ENCODE results near the gene MYO5B. TPM values are rescaled to one million over a fixed set of nuclear protein-coding genes. Genes with fewer than 3 reads are reported as not detected.
"Not testable (repeated sequence)": the region's sequence is repeated elsewhere in the genome, so short reads cannot be mapped to it uniquely, and the experiment has no call there.

Gene MYO5B
- total RNA-seq, 2 donors from 2014 or later: 106 to 132 TPM

- no peak for DNase-seq
- Histone ChIP-seq H3K36me3 (peaks cover 14% of the 10 kb centered on the region), H3K9me3 (no peaks in the 10 kb centered on the region), H3K27me3 (no peaks in the 10 kb centered on the region), H3K4me1 (no peaks in the 10 kb centered on the region), H3K27ac (no peak overlapping the region), H3K4me3 (no peak overlapping the region), H3K9ac (ENCODE audit: low read depth in 2 of 2, low read length in 2 of 2) (no peak overlapping the region)
- intact Hi-C loops (cut with DNase I): no loop called here
- TF ChIP-seq CTCF (IDR thresholded peaks at IDR 0.05): no peak
Observed at GRCh38 chr18:49838381-49838780, 356.6 kb downstream of the MYO5B start.

- no peak for TF ChIP-seq CTCF (IDR thresholded peaks at IDR 0.05)
- H3K27me3 ChIP-seq: no peaks in the 10 kb centered on the region
- DNase-seq: no peak
- no peaks in the 10 kb centered on the region for H3K9me3 ChIP-seq
- intact Hi-C loops (cut with DNase I): no loop called here
- no peak overlapping the region for H3K4me3 ChIP-seq
- no peak overlapping the region for H3K27ac ChIP-seq
- H3K9ac ChIP-seq (ENCODE audit: low read depth in 2 of 2, low read length in 2 of 2): no peak overlapping the region
- peaks cover 14% of the 10 kb centered on the region for H3K36me3 ChIP-seq
- no peaks in the 10 kb centered on the region for H3K4me1 ChIP-seq
Observed at GRCh38 chr18:49837889-49838288, 357.1 kb downstream of the MYO5B start.

GRCh38 chr18:49837316-49837835 is 357.6 kb downstream of the MYO5B start:
- H3K4me1 ChIP-seq; H3K4me3 ChIP-seq; H3K9me3 ChIP-seq; intact Hi-C loops (cut with DNase I); DNase-seq; H3K27ac ChIP-seq; H3K9ac ChIP-seq (ENCODE audit: low read depth in 2 of 2, low read length in 2 of 2); H3K27me3 ChIP-seq: not testable (repeated sequence)
- peaks cover 14% of the 10 kb centered on the region for H3K36me3 ChIP-seq

GRCh38 chr18:49835405-49835804 is 359.5 kb downstream of the MYO5B start:
- TF ChIP-seq CTCF (IDR thresholded peaks at IDR 0.05): no peak
- Histone ChIP-seq H3K27me3 (no peaks in the 10 kb centered on the region), H3K27ac (no peak overlapping the region), H3K4me3 (no peak overlapping the region), H3K4me1 (no peaks in the 10 kb centered on the region), H3K36me3 (peaks cover 14% of the 10 kb centered on the region), H3K9ac (ENCODE audit: low read depth in 2 of 2, low read length in 2 of 2) (no peak overlapping the region), H3K9me3 (no peaks in the 10 kb centered on the region)
- intact Hi-C loops (cut with DNase I): no loop called here
- no peak for DNase-seq

- DNase-seq: no peak
- Histone ChIP-seq H3K9ac (ENCODE audit: low read depth in 2 of 2, low read length in 2 of 2) (no peak overlapping the region), H3K27ac (no peak overlapping the region), H3K9me3 (no peaks in the 10 kb centered on the region), H3K4me3 (no peak overlapping the region), H3K4me1 (no peaks in the 10 kb centered on the region), H3K27me3 (no peaks in the 10 kb centered on the region), H3K36me3 (peaks cover 14% of the 10 kb centered on the region)
- TF ChIP-seq CTCF (IDR thresholded peaks at IDR 0.05): no peak
- intact Hi-C loops (cut with DNase I): no loop called here
Observed at GRCh38 chr18:49834258-49834657, 360.7 kb downstream of the MYO5B start.

- TF ChIP-seq CTCF (IDR thresholded peaks at IDR 0.05): no peak
- H3K9me3 ChIP-seq: no peaks in the 10 kb centered on the region
- no peaks in the 10 kb centered on the region for H3K4me1 ChIP-seq
- no peak overlapping the region for H3K4me3 ChIP-seq
- no peak overlapping the region for H3K9ac ChIP-seq (ENCODE audit: low read depth in 2 of 2, low read length in 2 of 2)
- no peak for DNase-seq
- intact Hi-C loops (cut with DNase I): no loop called here
- H3K27ac ChIP-seq: no peak overlapping the region
- no peaks in the 10 kb centered on the region for H3K27me3 ChIP-seq
- H3K36me3 ChIP-seq: peaks cover 14% of the 10 kb centered on the region
Observed at GRCh38 chr18:49833814-49834213, 361.1 kb downstream of the MYO5B start.

Measured in colonic mucosa (tissue), 4 donors.